HG02610 (cell line): ENCODE data around the gene ROM1.
"Not testable (repeated sequence)": the region's sequence is repeated elsewhere in the genome, so short reads cannot be mapped to it uniquely, and the experiment has no call there.

ENCODE experiments used
- ATAC-seq: cut with Tn5 transposase; IDR thresholded peaks from one replicate; pipeline ENCODE4 v1.9.1; 2021; ENCODE audit warnings: mild to moderate bottlenecking, moderate library complexity; ENCODE audit not compliant: unreplicated experiment

The ROM1 gene

GRCh38 chr11:62585356-62585755, 27.7 kb upstream of the ROM1 start:
- not testable (repeated sequence) for ATAC-seq

GRCh38 chr11:62588966-62589637, 24.0 kb upstream of the ROM1 start:
- no peak for ATAC-seq

- peak; percentile 86 for ATAC-seq
These were observed 21.5 kb upstream of the ROM1 start, which contains the start of gene TUT1 for GRCh38 chr11:62591448-62592145. TSS of gene TUT1 (minus strand) at chr11:62591523. CDS start at chr11:62591485, 38 bp downstream.

- peak; percentile 7 for ATAC-seq
These were observed 20.8 kb upstream of the ROM1 start for GRCh38 chr11:62592146-62592815.

- no peak for ATAC-seq
These were observed 20.1 kb upstream of the ROM1 start for GRCh38 chr11:62592989-62593421.

GRCh38 chr11:62593434-62594044, 19.5 kb upstream of the ROM1 start:
- ATAC-seq, result no peak

- ATAC-seq, result no peak
These were observed 17.9 kb upstream of the ROM1 start for GRCh38 chr11:62595124-62595523.

GRCh38 chr11:62599069-62599696, 13.9 kb upstream of the ROM1 start:
- peak; percentile 63 for ATAC-seq

GRCh38 chr11:62599901-62600300, 13.2 kb upstream of the ROM1 start:
- ATAC-seq, result no peak

GRCh38 chr11:62600367-62601121, 12.5 kb upstream of the ROM1 start:
- no peak for ATAC-seq

GRCh38 chr11:62601122-62601371, 12.0 kb upstream of the ROM1 start:
- ATAC-seq, result no peak

GRCh38 chr11:62601372-62602140, 11.5 kb upstream of the ROM1 start, which contains the start of gene MTA2:
TSS of gene MTA2 (minus strand) at chr11:62601865. CDS start at chr11:62601450, 415 bp downstream.
- peak; percentile 67 for ATAC-seq

- no peak for ATAC-seq
These were observed 10.7 kb upstream of the ROM1 start for GRCh38 chr11:62602141-62603071.

- no peak for ATAC-seq
These were observed 10.0 kb upstream of the ROM1 start for GRCh38 chr11:62603072-62603408.

GRCh38 chr11:62603776-62604299, 9.2 kb upstream of the ROM1 start:
- ATAC-seq, result no peak

- no peak for ATAC-seq
These were observed 8.5 kb upstream of the ROM1 start for GRCh38 chr11:62604460-62605120.

GRCh38 chr11:62605467-62605866, 7.6 kb upstream of the ROM1 start:
- no peak for ATAC-seq

GRCh38 chr11:62605902-62606301, 7.2 kb upstream of the ROM1 start:
- ATAC-seq, result no peak
